HG03342 (cell line): ENCODE measurements around the gene MAST3.

ENCODE experiments used
- ATAC-seq: cut with Tn5 transposase; IDR thresholded peaks from one replicate; pipeline ENCODE4 v1.9.1; 2021; ENCODE audit warnings: mild to moderate bottlenecking, moderate library complexity; ENCODE audit not compliant: unreplicated experiment

Gene MAST3

DNA sequence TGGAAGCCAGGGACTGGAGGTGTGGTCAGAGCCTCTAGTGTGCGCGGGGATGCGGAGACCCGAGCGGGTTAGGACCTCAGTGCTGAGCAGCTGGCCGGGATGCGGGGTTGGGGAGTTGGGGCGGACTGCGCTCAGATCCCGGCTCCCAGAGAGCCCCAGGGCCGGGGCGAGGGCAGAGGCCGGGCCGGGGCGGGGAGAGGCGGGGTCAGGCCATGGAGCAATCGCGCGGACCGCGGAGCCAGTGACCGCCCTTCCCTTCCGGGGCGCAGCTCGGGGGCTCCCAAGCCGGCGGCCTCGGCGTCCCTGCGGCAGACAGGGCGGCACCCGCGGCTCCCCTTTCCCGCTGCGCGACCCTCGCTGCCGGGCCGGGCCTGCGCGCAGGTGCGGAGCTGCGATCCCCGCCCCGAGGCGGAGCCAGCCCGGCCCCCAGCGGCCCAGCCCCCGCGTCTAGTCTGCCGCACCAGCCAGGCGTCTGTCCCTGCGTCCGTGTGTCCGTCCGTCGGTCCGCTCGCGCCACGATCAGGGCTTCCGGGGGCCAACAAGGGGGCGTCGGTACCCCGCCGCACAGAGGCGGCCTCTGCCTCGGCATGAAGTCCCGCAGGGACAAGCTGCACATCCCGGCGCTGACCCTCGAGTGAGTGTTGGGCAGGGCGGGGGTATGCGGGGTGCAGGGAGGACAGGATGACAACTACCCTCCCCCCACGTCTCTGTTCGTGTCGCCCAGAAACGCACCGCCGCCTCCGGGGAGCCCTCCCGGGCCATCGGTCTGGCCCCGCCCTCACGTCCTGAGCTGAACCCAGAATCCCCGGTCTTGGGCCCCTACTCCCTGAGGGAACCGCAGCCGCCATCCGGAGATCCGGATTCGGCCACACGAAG lies 12.4 kb downstream of the MAST3 start:
- ATAC-seq, result no peak

- ATAC-seq, result no peak
Measured at GRCh38 chr19:18110609-18111232, 13.1 kb downstream of the MAST3 start.

GRCh38 chr19:18112989-18113478 lies 15.5 kb downstream of the MAST3 start:
- ATAC-seq, result no peak

GRCh38 chr19:18113827-18114226 lies 16.2 kb downstream of the MAST3 start:
- ATAC-seq, result no peak

DNA sequence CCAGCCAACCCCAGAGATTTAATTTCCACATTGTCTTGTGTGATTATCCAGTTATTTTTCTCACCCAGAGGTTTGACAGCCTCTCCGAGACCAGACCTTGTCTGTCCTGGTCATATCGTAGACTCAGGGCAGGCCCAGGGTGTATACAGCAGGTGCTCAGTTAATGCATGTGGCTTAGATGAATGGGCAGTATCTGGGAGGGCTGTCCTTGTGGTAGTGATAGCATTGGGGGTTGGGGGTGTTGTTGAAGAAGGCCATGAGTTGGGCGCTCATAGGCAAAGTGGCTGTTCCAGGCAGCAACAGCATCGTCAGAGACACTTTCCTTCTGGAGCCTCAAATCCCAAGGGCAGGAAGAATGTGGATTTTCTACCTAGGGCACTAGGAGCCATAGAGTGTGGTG lies 16.9 kb downstream of the MAST3 start:
- no peak for ATAC-seq

- no peak for ATAC-seq
Measured at GRCh38 chr19:18117364-18117691, 19.8 kb downstream of the MAST3 start.

DNA sequence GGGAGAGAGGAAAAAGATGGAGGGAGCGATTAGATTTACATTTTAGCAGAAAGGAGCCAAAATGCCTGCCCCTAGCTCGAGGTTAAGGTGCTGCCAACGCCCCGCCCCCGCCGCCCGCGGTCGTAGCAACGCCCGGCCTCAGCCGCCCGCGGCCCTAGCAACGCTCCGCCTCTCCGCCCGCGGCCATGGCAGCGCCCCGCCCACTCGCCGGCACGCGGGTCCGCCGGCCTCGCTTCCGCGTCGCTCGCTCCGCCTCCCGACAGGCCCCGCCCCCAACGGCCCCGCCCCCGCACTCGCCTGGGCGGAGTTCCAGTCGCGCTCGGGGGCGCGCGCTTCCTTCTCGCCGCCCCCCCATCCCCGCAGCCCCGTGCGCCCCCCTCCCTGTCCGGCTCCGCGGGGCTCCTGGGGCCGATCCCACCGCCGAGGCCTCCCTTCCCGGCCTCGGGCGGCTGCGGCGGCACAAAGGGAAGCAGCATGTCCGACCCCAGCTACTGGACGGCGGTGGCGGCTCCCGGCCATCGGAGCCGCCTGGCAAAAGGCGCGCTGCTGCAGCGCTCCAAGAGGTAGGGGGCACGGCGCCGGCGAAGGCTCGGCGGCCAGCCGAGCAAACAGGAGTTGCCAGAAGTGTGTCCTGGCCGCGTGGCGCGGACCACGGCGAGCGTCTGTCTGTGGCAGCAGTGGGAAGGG lies 20.3 kb downstream of the MAST3 start:
- ATAC-seq, result peak; percentile 86

GRCh38 chr19:18118420-18119012 lies 20.9 kb downstream of the MAST3 start:
- ATAC-seq, result no peak

- ATAC-seq, result no peak
Measured at GRCh38 chr19:18119013-18119716, 21.6 kb downstream of the MAST3 start.

DNA sequence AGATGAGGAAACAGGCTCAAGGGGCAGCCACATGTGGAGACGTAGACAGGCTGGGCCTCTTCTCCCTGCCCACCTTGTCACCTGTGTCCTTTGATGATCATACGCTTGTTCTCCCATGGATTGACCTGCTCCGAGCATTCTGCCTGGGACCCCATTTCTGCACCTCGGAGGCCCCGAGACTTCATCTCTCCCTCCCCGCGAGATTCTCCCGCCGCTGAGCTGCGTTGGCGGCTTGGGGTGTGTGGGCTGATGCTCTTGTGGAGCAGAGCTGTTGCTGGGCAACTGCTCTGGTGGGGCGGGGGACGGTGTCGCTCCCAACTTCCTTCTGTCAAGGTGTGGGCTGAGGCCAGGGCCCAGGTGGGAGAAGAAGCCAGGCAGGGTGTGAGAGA lies 22.1 kb downstream of the MAST3 start:
- ATAC-seq, result no peak

- ATAC-seq, result no peak
Measured at GRCh38 chr19:18120127-18120526, 22.5 kb downstream of the MAST3 start.

- ATAC-seq, result no peak
Measured at GRCh38 chr19:18121166-18121565, 23.6 kb downstream of the MAST3 start.

GRCh38 chr19:18122424-18122823 lies 24.8 kb downstream of the MAST3 start:
- ATAC-seq, result no peak

DNA sequence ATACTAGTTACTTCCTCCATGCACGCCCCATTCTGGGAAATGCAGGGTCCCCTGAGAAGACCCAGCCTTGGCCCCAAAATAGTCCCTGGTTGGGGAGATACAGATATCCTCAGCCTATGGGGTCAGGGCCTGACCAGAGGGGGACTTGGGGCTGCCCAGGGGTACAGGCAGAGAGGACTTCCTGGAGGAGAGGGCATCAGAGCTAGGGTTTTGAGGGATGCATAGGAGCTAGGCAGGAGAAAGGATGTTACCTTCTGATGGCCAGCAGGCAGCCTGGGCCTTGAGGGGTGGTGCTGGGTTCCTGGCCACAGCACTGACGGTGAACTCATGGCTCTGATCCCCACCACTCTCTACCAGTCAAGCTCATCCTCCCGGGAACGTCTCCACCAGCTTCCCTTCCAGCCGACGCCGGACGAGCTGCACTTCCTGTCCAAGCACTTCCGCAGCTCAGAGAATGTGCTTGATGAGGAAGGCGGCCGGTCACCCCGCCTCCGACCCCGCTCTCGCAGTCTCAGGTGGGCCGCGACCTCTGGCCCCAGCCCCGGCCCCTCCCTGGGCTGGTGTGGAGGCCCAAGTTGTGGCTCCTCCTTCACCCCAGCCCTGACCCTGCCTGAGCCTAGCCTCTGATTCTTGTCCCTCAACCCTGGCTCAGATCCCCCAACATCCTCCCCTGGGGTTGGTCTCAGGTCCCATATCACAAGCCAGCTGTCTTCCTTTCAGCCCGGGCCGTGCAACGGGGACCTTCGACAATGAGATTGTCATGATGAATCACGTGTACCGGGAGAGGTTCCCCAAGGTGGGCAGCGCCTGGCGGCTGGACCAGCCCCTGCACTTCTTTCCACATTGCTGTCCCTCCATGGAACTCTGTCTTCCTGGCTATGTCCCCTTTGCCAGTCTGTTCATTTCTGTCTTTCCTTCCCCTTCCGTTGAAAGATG lies 25.6 kb downstream of the MAST3 start:
- ATAC-seq, result no peak

- ATAC-seq, result no peak
Measured at GRCh38 chr19:18123819-18124218, 26.2 kb downstream of the MAST3 start.

- no peak for ATAC-seq
Measured at GRCh38 chr19:18126097-18126496, 28.5 kb downstream of the MAST3 start.

- no peak for ATAC-seq
Measured at GRCh38 chr19:18128044-18128443, 30.5 kb downstream of the MAST3 start.

DNA sequence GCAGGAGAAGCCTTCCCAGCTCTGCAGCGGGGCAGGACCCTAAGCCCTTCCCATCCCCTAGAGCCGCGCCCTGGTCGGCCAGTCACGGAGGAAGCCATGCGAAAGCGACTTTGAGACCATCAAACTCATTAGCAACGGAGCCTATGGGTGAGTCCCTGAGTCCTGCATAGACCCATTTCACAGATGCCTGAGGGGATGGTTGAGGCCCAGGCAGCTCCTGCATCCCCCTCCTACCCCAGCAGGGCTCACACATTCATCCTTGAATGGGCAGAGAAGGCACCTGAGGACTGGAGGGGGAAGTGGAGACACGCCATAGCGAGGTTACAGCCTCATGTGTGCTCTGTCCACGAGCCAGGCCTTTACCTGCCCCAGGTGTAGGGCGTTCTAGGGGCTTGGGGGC lies 31.2 kb downstream of the MAST3 start:
- no peak for ATAC-seq

- ATAC-seq, result no peak
Measured at GRCh38 chr19:18130523-18131242, 33.1 kb downstream of the MAST3 start.
